ENCODE results near the gene CDH23. TPM values are rescaled to one million over a fixed set of nuclear protein-coding genes. Genes with fewer than 3 reads are reported as not detected.

Gene CDH23
- total and polyA plus RNA-seq, 2 of the 8 experiments (the other 6 are each of a cell fraction or from before 2014, with no cell fraction given), result 1.9 to 4.9 TPM

- Histone ChIP-seq H2BK120ac (replicated peaks; ENCODE audit: low read depth, low read length) (no peak overlapping the region), H2BK5ac (ENCODE audit: low read depth, low read length) (no peak overlapping the region), H4K91ac (replicated peaks; ENCODE audit: insufficient read length, low read length) (no peak overlapping the region), H2BK12ac (ENCODE audit: low read depth, low read length) (no peak overlapping the region), H2BK15ac (ENCODE audit: low read length) (no peak overlapping the region), H3K9ac (replicated peaks in 1 of 4; ENCODE audit: extremely low read depth in 1 of 4, low read depth in 3 of 4, low read length in 3 of 4) (no peak overlapping the region; a peak in 1 of 7 replicates), H3K23ac (ENCODE audit: insufficient read length) (no peak overlapping the region), H3K36me3 (ENCODE audit: control insufficient read depth in 2 of 4, insufficient read depth in 4 of 4, low read length in 3 of 4) (no peaks in the 10 kb centered on the region), H2AFZ (ENCODE audit: low read length) (no peak overlapping the region), H2BK20ac (ENCODE audit: low read length) (no peak overlapping the region), H3K27me3 (replicated peaks in 1 of 4; ENCODE audit: control insufficient read depth in 3 of 4, extremely low read depth in 1 of 4, insufficient read depth in 3 of 4, low read length in 3 of 4) (no peaks in the 10 kb centered on the region), H3K14ac (ENCODE audit: insufficient read length) (no peak overlapping the region), H3K18ac (ENCODE audit: extremely low read depth, low read length) (no peak overlapping the region), H3K79me1 (ENCODE audit: low read depth, low read length) (no peaks in the 10 kb centered on the region), H3K4me3 (ENCODE audit: extremely low read depth in 1 of 4, insufficient read depth in 2 of 4, low read depth in 3 of 4, low read length in 4 of 4) (no peak overlapping the region), H3K56ac (replicated peaks; ENCODE audit: insufficient read length, low read depth, low read length) (no peak overlapping the region), H3K4me2 (ENCODE audit: insufficient read depth in 1 of 2, low read depth in 2 of 2, low read length in 2 of 2) (no peak overlapping the region), H3K23me2 (ENCODE audit: low read depth, low read length) (no peaks in the 10 kb centered on the region; the same call in 1 of the 2 replicates), H3K27ac (ENCODE audit: low read depth, low read length) (no peak overlapping the region), H4K5ac (ENCODE audit: insufficient read length, low read depth, low read length) (no peak overlapping the region), H4K8ac (ENCODE audit: extremely low read depth, insufficient read depth, low read length) (no peak overlapping the region; the same call in 1 of the 2 replicates), H3K79me2 (ENCODE audit: control insufficient read depth in 1 of 2, insufficient read depth in 2 of 2, low read length in 2 of 2) (no peaks in the 10 kb centered on the region), H3K4me1 (replicated peaks in 1 of 4; ENCODE audit: control insufficient read depth in 3 of 4, insufficient read depth in 4 of 4, low read length in 3 of 4) (no peaks in the 10 kb centered on the region), H2AK5ac (ENCODE audit: low read depth, low read length) (no peak overlapping the region), H3K9me3 (ENCODE audit: insufficient read depth in 2 of 2, low read depth in 1 of 2, low read length in 1 of 2) (no peaks in the 10 kb centered on the region), H4K20me1 (replicated peaks in 1 of 2; ENCODE audit: control insufficient read depth in 1 of 2, insufficient read depth in 2 of 2, low read length in 2 of 2) (no peaks in the 10 kb centered on the region), H3K4ac (replicated peaks; ENCODE audit: insufficient read length, low read depth, low read length) (no peak overlapping the region)
- DNase-seq (ENCODE audit: low read depth in 1 of 2, low spot score in 2 of 2) (no peak), FAIRE-seq (no peak)
- POLR2A ChIA-PET (ENCODE audit: partially characterized antibody), result no interaction called here
- 100% methylated on average over 3 of the region's 4 CpGs; no CpG with 5 or more reads in 1 of the 2 experiments for WGBS, 2 experiments (ENCODE audit: extremely low coverage in 1 of 2, insufficient coverage in 1 of 2, insufficient read length in 1 of 2, insufficient replicate concordance in 2 of 2, low coverage in 1 of 2, low lambda C conversion rate in 2 of 2, missing lambda C conversion rate in 1 of 2)
- CTCF ChIA-PET (ENCODE audit: partially characterized antibody), result interaction anchor here (1.0 to 1.1 kb wide), 5 partner anchors 11 to 38 kb away, joined by 3 to 5 read pairs (median 3); no protein-coding TSS in a partner anchor
- TF ChIP-seq HDAC2 (IDR thresholded peaks at IDR 0.05; ENCODE audit: borderline replicate concordance in 1 of 2, low read depth in 2 of 2, low read length in 2 of 2) (no peak), RBBP5 (IDR thresholded peaks at IDR 0.05; ENCODE audit: borderline replicate concordance, low read depth, low read length) (no peak), RAD21 (IDR thresholded peaks at IDR 0.05 in 1 of 2, conservative IDR thresholded peaks at IDR 0.05 in 1 of 2; ENCODE audit: low read depth in 2 of 2, low read length in 2 of 2) (no peak), POLR2A (IDR thresholded peaks at IDR 0.05; ENCODE audit: control extremely low read depth in 1 of 2, low read depth in 2 of 2, low read length in 2 of 2) (no peak), SP4 (IDR thresholded peaks at IDR 0.05; ENCODE audit: low read length) (no peak), TAF1 (IDR thresholded peaks at IDR 0.05; ENCODE audit: low read depth, low read length) (no peak), EP300 (IDR thresholded peaks at IDR 0.05; ENCODE audit: borderline replicate concordance in 1 of 2, low read depth in 2 of 2, low read length in 2 of 2) (no peak), CTBP2 (IDR thresholded peaks at IDR 0.05; ENCODE audit: borderline replicate concordance, insufficient read depth, insufficient read length, low read length) (no peak), SP1 (IDR thresholded peaks at IDR 0.05; ENCODE audit: low read depth, low read length) (no peak)
- TF ChIP-seq, protein P1, sequence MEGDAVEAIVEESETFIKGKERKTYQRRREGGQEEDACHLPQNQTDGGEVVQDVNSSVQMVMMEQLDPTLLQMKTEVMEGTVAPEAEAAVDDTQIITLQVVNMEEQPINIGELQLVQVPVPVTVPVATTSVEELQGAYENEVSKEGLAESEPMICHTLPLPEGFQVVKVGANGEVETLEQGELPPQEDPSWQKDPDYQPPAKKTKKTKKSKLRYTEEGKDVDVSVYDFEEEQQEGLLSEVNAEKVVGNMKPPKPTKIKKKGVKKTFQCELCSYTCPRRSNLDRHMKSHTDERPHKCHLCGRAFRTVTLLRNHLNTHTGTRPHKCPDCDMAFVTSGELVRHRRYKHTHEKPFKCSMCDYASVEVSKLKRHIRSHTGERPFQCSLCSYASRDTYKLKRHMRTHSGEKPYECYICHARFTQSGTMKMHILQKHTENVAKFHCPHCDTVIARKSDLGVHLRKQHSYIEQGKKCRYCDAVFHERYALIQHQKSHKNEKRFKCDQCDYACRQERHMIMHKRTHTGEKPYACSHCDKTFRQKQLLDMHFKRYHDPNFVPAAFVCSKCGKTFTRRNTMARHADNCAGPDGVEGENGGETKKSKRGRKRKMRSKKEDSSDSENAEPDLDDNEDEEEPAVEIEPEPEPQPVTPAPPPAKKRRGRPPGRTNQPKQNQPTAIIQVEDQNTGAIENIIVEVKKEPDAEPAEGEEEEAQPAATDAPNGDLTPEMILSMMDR (IDR thresholded peaks at IDR 0.05; ENCODE audit: control extremely low read depth in 1 of 3, insufficient read depth in 1 of 3, low read depth in 1 of 3, low read length in 3 of 3), result no peak
Observed at GRCh38 chr10:71511206-71511605, 114.5 kb downstream of the CDH23 start.
